Activated T-cell treated with anti-CD3 and anti-CD28 coated beads for 4 hours (primary cell): ENCODE measurements around the gene PCDH9.
"Not testable (repeated sequence)": the region's sequence is repeated elsewhere in the genome, so short reads cannot be mapped to it uniquely, and the experiment has no call there.

Experiments
- DNase-seq: peaks from one replicate; pipeline ENCODE4 v3.0.0-alpha.2; 2020

Gene PCDH9

GRCh38 chr13:66888698-66889097 lies 341.4 kb downstream of the PCDH9 start:
- no peak for DNase-seq

- DNase-seq: no peak
These were observed 343.0 kb downstream of the PCDH9 start for GRCh38 chr13:66887088-66887487.

GRCh38 chr13:66886264-66886663 lies 343.9 kb downstream of the PCDH9 start:
- no peak for DNase-seq

- DNase-seq: not testable (repeated sequence)
These were observed 349.0 kb downstream of the PCDH9 start for GRCh38 chr13:66881170-66881569.

GRCh38 chr13:66879988-66880387 lies 350.1 kb downstream of the PCDH9 start:
- DNase-seq: no peak

- no peak for DNase-seq
These were observed 354.9 kb downstream of the PCDH9 start for GRCh38 chr13:66875264-66875663.

- DNase-seq: no peak
These were observed 365.5 kb downstream of the PCDH9 start for GRCh38 chr13:66864627-66865026.

GRCh38 chr13:66860878-66861417 lies 369.2 kb downstream of the PCDH9 start:
- DNase-seq: no peak

GRCh38 chr13:66859934-66860877 lies 369.9 kb downstream of the PCDH9 start:
- no peak for DNase-seq

- DNase-seq: no peak
These were observed 371.1 kb downstream of the PCDH9 start for GRCh38 chr13:66859078-66859477.

- DNase-seq: no peak
These were observed 372.0 kb downstream of the PCDH9 start for GRCh38 chr13:66858163-66858562.

- no peak for DNase-seq
These were observed 375.0 kb downstream of the PCDH9 start for GRCh38 chr13:66855131-66855530.

- no peak for DNase-seq
These were observed 376.6 kb downstream of the PCDH9 start for GRCh38 chr13:66853564-66853963.

- no peak for DNase-seq
These were observed 380.4 kb downstream of the PCDH9 start for GRCh38 chr13:66849706-66850105.

GRCh38 chr13:66847541-66847940 lies 382.6 kb downstream of the PCDH9 start:
- no peak for DNase-seq

GRCh38 chr13:66845393-66845792 lies 384.7 kb downstream of the PCDH9 start:
- DNase-seq: no peak

GRCh38 chr13:66844933-66845332 lies 385.2 kb downstream of the PCDH9 start:
- DNase-seq: no peak

- no peak for DNase-seq
These were observed 387.4 kb downstream of the PCDH9 start for GRCh38 chr13:66842766-66843165.

- DNase-seq: no peak
These were observed 389.5 kb downstream of the PCDH9 start for GRCh38 chr13:66840621-66841020.

GRCh38 chr13:66837246-66837645 lies 392.9 kb downstream of the PCDH9 start:
- DNase-seq: no peak

- DNase-seq: no peak
These were observed 395.0 kb downstream of the PCDH9 start for GRCh38 chr13:66835040-66835628.

GRCh38 chr13:66830940-66831716 lies 399.0 kb downstream of the PCDH9 start:
- DNase-seq: no peak

- no peak for DNase-seq
These were observed 400.3 kb downstream of the PCDH9 start for GRCh38 chr13:66829803-66830202.
